ENCODE measurements around the gene ARL17B.
A peak's percentile ranks its signal among the peaks of the same experiment; 100 is the strongest.
"Not testable (repeated sequence)": the region's sequence is repeated elsewhere in the genome, so short reads cannot be mapped to it uniquely, and the experiment has no call there.

The ARL17B gene

GRCh38 chr17:46287587-46287986 lies 74.0 kb downstream of the ARL17B start:
- DNase-seq = not testable (repeated sequence)

GRCh38 chr17:46286764-46287221 lies 74.8 kb downstream of the ARL17B start:
- DNase-seq = peak; percentile 47

- not testable (repeated sequence) for DNase-seq
These were observed 76.1 kb downstream of the ARL17B start for GRCh38 chr17:46285500-46285899.

- not testable (repeated sequence) for DNase-seq
These were observed 77.1 kb downstream of the ARL17B start for GRCh38 chr17:46284467-46284866.

- not testable (repeated sequence) for DNase-seq
These were observed 78.9 kb downstream of the ARL17B start for GRCh38 chr17:46282635-46283034.

- DNase-seq = not testable (repeated sequence)
These were observed 80.2 kb downstream of the ARL17B start for GRCh38 chr17:46281336-46281735.

- DNase-seq = not testable (repeated sequence)
These were observed 84.7 kb downstream of the ARL17B start for GRCh38 chr17:46276728-46277479.

GRCh38 chr17:46274238-46274637 lies 87.3 kb downstream of the ARL17B start:
- no peak for DNase-seq

GRCh38 chr17:46273541-46274236 lies 87.9 kb downstream of the ARL17B start:
- no peak for DNase-seq

GRCh38 chr17:46270032-46270431 lies 91.5 kb downstream of the ARL17B start:
- DNase-seq = no peak

GRCh38 chr17:46266656-46267544 lies 94.7 kb downstream of the ARL17B start:
- peak; percentile 42 for DNase-seq

- not testable (repeated sequence) for DNase-seq
These were observed 95.4 kb downstream of the ARL17B start for GRCh38 chr17:46266063-46266655.

GRCh38 chr17:46264456-46265198 lies 96.9 kb downstream of the ARL17B start:
- no peak for DNase-seq

- DNase-seq = no peak
These were observed 99.3 kb downstream of the ARL17B start for GRCh38 chr17:46262271-46262670.

GRCh38 chr17:46259845-46260661 lies 101.5 kb downstream of the ARL17B start:
- not testable (repeated sequence) for DNase-seq

GRCh38 chr17:46256369-46256768 lies 105.2 kb downstream of the ARL17B start:
- DNase-seq = not testable (repeated sequence)

GRCh38 chr17:46254215-46254614 lies 107.4 kb downstream of the ARL17B start:
- DNase-seq = not testable (repeated sequence)

GRCh38 chr17:46253722-46254121 lies 107.8 kb downstream of the ARL17B start:
- DNase-seq = not testable (repeated sequence)

- not testable (repeated sequence) for DNase-seq
These were observed 108.8 kb downstream of the ARL17B start for GRCh38 chr17:46252804-46253203.

GRCh38 chr17:46249153-46249552 lies 112.4 kb downstream of the ARL17B start:
- not testable (repeated sequence) for DNase-seq
